Ovary (tissue), 3 donors: ENCODE measurements around the gene XRCC6.

Source experiments
- EP300 ChIP-seq: sonication (generic); formaldehyde crosslinking; IDR thresholded peaks from one replicate; pipeline ENCODE4 v1.6.1; 2017; ENCODE audit warnings: antibody characterized with exemption
- POLR2A ChIP-seq: fragments of 450-650 bp; IDR thresholded peaks from one replicate; pipeline ENCODE4 v1.6.1; 2017; ENCODE audit warnings: antibody characterized with exemption, mild to moderate bottlenecking, moderate library complexity
- TF ChIP-seq, protein P1 (sequence below), 3 donors: fragments of 450-650 bp in 2 of 3; fragments of 200-600 bp in 1 of 3; IDR thresholded peaks; one replicate each; pipeline versions ENCODE4 v1.5.1 to v1.8.0; 2016 to 2022; ENCODE audit warnings: antibody characterized with exemption in 3 of 3, mild to moderate bottlenecking in 1 of 3
- donor health status: DM: no; HTN: no; CAD: no.

DNA sequence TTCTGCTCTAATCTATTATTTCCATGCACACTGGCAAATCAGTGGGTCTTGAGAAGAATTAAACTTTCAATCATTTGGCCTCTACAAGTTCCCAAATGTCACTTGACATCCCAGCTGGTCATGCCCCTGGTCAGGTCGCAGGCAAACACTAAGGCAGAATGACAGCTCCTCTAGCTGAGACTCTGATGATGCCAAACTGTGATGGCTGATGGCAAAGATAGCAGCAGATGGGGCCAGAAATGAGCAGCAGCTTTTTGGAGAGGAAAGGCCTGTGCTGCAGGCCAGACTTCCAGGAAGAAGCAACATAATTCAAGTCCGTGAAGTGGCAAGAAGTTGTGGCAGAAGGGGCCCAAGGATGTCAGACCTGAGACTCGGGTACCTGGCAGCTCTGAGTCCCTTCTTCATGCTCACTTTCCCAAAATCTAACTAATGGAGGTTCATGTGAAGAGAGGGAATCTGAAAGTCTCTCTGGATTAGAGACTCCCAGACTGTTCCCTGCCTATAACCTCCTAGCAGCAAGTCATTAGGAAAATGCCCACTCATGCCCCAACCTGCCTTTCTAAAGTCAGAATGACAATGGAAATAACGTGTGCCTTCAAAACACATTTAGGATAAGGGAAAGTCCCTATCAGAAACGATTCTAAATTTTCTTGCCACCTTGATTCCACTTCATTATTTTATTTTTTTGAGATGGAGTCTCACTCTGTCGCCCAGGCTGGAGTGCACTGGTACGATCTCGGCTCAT, 22.0 kb upstream of the XRCC6 start:
- TF ChIP-seq, protein P1, sequence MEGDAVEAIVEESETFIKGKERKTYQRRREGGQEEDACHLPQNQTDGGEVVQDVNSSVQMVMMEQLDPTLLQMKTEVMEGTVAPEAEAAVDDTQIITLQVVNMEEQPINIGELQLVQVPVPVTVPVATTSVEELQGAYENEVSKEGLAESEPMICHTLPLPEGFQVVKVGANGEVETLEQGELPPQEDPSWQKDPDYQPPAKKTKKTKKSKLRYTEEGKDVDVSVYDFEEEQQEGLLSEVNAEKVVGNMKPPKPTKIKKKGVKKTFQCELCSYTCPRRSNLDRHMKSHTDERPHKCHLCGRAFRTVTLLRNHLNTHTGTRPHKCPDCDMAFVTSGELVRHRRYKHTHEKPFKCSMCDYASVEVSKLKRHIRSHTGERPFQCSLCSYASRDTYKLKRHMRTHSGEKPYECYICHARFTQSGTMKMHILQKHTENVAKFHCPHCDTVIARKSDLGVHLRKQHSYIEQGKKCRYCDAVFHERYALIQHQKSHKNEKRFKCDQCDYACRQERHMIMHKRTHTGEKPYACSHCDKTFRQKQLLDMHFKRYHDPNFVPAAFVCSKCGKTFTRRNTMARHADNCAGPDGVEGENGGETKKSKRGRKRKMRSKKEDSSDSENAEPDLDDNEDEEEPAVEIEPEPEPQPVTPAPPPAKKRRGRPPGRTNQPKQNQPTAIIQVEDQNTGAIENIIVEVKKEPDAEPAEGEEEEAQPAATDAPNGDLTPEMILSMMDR (IDR thresholded peaks at IDR 0.05) = no peak
- TF ChIP-seq POLR2A = no peak
- no peak for TF ChIP-seq EP300
